Measurements from ENCODE around the gene PLK2.

The PLK2 gene

GRCh38 chr5:58450811-58451629 lies 8.9 kb downstream of the PLK2 start:
- DNase-seq (ENCODE audit: low read depth in 2 of 2) = no peak

DNA sequence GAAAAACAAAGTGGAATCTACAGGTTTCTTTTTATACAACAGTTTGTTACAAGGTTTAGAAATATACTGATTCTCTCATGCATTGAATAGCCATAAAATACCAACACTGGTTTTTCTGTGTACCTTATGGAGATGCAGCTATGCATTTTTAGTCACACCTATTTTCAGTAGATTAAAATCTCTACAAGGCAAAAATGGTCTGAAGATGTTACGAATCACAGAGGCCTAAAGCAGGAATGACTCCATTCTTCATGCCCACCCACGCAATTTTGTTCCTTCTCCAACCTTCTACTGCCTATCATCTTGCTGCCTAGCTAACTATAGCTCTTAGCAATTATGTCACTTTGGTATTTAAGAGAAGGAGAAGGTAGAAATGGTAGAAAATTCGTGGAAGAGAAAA lies 9.9 kb downstream of the PLK2 start:
- no peak for DNase-seq (ENCODE audit: low read depth in 2 of 2)

- no peak for DNase-seq (ENCODE audit: low read depth in 2 of 2)
Observed at GRCh38 chr5:58447226-58447625, 12.7 kb downstream of the PLK2 start.

DNA sequence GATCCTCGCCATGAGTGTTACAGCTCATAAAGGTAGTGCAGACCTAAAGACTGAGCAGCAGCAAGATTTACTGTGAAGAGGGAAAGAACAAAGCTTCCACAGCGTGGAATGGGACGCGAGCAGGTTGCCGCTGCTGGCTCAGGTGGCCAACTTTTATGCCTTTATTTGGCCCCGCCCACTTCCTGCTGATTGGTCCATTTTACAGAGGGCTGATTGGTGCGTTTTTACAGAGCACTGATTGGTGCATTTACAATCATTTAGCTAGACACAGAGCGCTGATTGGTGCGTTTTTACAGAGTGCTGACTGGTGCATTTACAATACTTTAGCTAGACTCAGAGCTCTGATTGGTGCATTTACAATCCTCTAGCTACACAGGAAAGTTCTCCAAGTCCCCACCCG lies 13.9 kb downstream of the PLK2 start:
- DNase-seq (ENCODE audit: low read depth in 2 of 2) = no peak

DNA sequence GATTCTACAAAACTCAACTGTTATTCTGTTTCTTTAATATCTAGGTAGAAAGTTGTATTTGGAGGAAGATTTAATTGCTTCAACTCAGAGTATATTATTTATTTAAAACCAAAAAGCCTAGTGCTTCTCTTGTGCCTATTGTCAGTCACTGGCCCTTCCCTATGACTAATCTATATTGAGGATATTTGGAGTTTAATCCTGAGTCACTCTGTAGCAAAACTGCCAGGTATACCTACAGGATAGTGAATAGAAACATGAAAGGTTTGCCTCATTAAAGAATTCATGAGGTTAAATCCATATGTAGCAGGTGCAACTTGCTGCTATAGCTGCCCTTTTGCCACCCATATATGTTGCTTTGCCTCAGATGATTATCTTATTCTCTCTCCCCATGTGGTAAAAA lies 15.1 kb downstream of the PLK2 start:
- no peak for DNase-seq (ENCODE audit: low read depth in 2 of 2)

DNA sequence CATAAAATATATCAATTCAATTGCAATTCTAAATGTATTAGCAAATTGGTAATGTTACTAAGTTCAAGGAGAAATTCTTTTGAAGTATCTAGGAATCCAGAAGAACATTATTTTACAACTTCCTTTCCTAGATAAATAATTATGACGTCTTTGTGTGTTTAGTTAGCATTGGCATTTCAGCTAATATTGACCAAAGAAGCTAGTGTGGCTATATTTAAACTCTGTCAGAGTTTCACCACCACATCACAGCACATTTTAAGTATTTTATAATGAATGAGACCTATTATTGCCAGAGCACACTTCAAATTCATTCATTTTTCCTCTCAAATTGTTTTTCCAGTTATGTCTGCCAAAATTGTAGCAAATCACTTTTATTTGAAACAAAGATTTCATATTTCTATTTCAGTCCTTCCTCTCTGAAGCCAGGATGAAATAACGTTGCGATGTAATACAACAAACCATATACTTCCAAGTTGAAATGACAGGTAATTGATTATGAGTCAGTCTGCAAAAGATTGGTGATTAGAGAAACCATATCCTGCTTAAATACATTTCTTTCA lies 18.9 kb downstream of the PLK2 start:
- no peak for DNase-seq (ENCODE audit: low read depth in 2 of 2)

DNA sequence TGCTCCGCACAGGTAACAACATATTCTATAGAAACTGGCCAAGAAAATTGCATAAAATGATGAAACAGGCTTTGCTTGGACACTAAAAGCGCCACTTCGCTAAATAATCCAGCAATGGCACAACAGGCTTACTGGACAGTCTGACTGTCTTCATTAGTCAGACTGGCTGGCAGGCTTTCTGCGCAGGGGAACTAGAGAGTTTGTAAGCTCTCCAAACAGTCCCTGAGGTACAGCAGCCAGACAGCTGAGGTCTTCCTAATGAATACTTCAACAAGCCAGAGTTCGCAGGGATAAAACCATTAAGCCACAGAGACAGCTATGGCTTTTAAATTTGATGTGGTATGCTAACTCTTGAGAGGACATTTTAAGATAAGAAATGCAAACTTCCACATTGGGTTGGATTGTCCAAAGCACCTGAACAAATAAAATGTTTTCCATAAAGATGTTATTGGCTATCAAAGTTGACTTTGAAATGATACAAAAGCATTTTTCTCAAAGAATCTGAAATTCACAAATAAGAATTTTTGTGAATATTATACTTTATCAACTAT lies 20.7 kb downstream of the PLK2 start:
- DNase-seq (ENCODE audit: low read depth in 2 of 2) = no peak

- no peak for DNase-seq (ENCODE audit: low read depth in 2 of 2)
Observed at GRCh38 chr5:58437661-58438060, 22.2 kb downstream of the PLK2 start.

GRCh38 chr5:58431832-58432231 lies 28.1 kb downstream of the PLK2 start:
- DNase-seq (ENCODE audit: low read depth in 2 of 2) = no peak

DNA sequence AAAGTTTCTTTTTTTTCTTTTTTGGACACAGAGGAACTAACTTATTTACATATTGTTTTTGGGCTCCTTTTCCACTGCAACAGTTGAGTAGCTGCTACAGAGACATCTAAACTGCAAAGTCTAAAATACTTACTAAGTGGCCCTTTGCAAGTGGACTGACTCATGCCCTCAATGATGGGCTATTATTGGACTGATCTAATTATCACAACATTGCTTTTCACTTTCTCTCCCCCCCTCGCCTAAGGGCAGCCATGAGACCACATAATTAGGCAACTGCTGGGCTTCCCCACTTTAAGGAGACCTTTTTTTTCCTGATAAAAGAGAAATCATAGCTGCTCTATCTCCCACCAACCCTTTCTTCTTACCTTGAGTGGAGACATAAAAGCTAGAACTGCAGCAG lies 47.0 kb downstream of the PLK2 start:
- no peak for DNase-seq (ENCODE audit: low read depth in 2 of 2)

DNA sequence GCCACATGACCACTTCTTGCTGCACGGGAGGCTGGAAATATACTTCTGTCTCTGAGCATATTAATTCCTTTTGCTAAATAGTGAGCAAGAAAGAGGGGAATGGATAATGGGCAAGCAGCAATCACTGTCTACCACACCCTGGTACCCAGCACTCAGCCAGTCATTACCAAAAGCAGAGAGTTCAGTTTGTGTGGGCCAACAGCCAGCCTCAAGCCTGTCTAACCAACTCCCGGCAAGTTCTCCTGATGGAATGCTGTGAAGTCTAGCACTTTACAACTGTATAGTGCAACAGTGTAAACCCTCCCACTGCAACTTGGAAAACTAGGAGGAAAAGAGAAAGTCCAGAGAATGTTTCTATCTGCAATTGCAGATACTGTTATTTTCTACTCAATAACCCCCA lies 47.8 kb downstream of the PLK2 start:
- no peak for DNase-seq (ENCODE audit: low read depth in 2 of 2)

DNA sequence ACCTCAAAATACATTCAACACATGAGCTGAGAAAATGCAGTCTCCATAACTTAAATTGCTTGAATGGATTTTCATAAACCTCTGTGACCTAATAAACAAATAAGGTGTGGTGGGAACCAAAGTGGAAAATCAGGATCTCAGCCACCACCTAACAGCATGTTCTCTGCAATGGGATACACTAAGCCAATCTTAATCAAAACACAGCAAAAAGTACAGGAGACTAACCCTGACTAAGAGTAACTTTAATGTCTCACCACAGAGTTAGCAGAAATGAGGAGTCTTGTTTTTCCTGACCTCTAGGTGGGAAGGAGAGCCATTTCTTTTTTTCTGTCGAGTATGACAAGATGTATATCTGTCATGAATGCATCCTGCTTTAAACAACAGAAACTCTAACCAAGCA lies 48.5 kb downstream of the PLK2 start:
- no peak for DNase-seq (ENCODE audit: low read depth in 2 of 2)

GRCh38 chr5:58410441-58410840 lies 49.4 kb downstream of the PLK2 start:
- DNase-seq (ENCODE audit: low read depth in 2 of 2) = no peak

- no peak for DNase-seq (ENCODE audit: low read depth in 2 of 2)
Observed at GRCh38 chr5:58407042-58407719, 52.7 kb downstream of the PLK2 start.

DNA sequence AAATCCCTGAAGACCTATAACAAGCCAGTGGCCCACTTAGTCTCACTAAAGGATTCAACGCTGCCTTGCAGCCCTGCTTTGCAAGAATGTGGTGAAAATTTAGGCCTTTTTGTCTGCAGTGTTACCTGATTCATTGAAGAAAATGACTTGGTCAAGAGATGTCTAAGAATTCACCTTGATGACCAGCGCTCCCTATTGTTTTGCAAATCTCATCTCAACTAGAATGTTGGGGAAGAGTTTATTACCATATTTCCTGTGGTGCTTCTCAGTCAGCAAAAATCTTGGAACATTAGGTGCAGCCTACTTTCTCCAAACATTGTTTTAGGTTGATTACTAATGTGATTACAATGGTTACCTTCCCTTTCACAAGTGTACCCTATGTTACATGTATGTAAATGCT lies 53.5 kb downstream of the PLK2 start:
- no peak for DNase-seq (ENCODE audit: low read depth in 2 of 2)

- DNase-seq (ENCODE audit: low read depth in 2 of 2) = no peak
Observed at GRCh38 chr5:58405175-58405574, 54.7 kb downstream of the PLK2 start.

GRCh38 chr5:58404734-58405133 lies 55.2 kb downstream of the PLK2 start:
- DNase-seq (ENCODE audit: low read depth in 2 of 2) = no peak
